HEK293 (cell line): Measurements from ENCODE around the gene ZNF275.

Source experiments
- CTCF ChIA-PET: fragments of 350-600 bp; formaldehyde crosslinking; extraction: SDS; loops from one replicate; lab custom pipeline; 2021; ENCODE audit warnings: antibody characterized with exemption; lab: Yijun Ruan, JAX
- POLR2A ChIA-PET: fragments of 300-600 bp; formaldehyde crosslinking; extraction: SDS; loops from one replicate; lab custom pipeline; 2020; ENCODE audit warnings: antibody characterized with exemption, inconsistent platforms; lab: Yijun Ruan, JAX
- H3K27ac ChIP-seq: fragments of 200-500 bp; sonication (Bioruptor generic); 2 replicates; pipeline ENCODE4 v1.5.1; 2014; ENCODE audit warnings: low read depth, low read length, control low read depth, inconsistent platforms; ENCODE audit errors: extremely low read depth
- H3K36me3 ChIP-seq, 2 experiments: fragments of 200-500 bp in 1 of 2; sonication (Bioruptor generic) in 1 of 2; 1 replicate in 1 of 2; 2 replicates in 1 of 2; pipeline ENCODE4 v1.5.1; 2014 to 2017; ENCODE audit warnings: inconsistent platforms in 2 of 2, low read length in 2 of 2; ENCODE audit not compliant: control insufficient read depth in 2 of 2, insufficient read depth in 1 of 2
- H3K4me1 ChIP-seq: fragments of 200-500 bp; sonication (Bioruptor generic); 2 replicates; pipeline ENCODE4 v1.5.1; 2014; ENCODE audit warnings: mild to moderate bottlenecking, low read length, inconsistent platforms; ENCODE audit not compliant: control insufficient read depth, insufficient read depth
- H3K4me3 ChIP-seq: 2 replicates; pipeline ENCODE4 v1.5.1; 2011; ENCODE audit warnings: low read depth, mild to moderate bottlenecking, control low read depth, low read length, moderate library complexity
- H3K9me3 ChIP-seq: fragments of 200-500 bp; sonication (Bioruptor generic); 2 replicates; pipeline ENCODE4 v1.5.1; 2014; ENCODE audit warnings: low read depth, low read length, inconsistent platforms; ENCODE audit not compliant: control insufficient read depth, insufficient read depth
- GFI1B ChIP-seq: fragments of 450-650 bp; formaldehyde crosslinking; IDR thresholded peaks from 2 replicates; pipeline ENCODE4 v1.5.1; 2016; ENCODE audit warnings: missing biosample characterization, missing genetic modification characterization
- GLI4 ChIP-seq: fragments of 450-650 bp; formaldehyde crosslinking; IDR thresholded peaks from 2 replicates; pipeline ENCODE4 v1.5.1; 2016; ENCODE audit warnings: missing biosample characterization, missing genetic modification characterization
- KLF1 ChIP-seq: fragments of 450-650 bp; formaldehyde crosslinking; IDR thresholded peaks from 2 replicates; pipeline ENCODE4 v1.5.1; 2016; ENCODE audit warnings: missing biosample characterization, missing genetic modification characterization
- KLF10 ChIP-seq: fragments of 450-650 bp; IDR thresholded peaks from 2 replicates; pipeline ENCODE4 v1.5.1; 2018; ENCODE audit warnings: missing biosample characterization, mild to moderate bottlenecking, missing genetic modification characterization
- KLF7 ChIP-seq: fragments of 450-650 bp; formaldehyde crosslinking; IDR thresholded peaks from 2 replicates; pipeline ENCODE4 v1.5.1; 2016; ENCODE audit warnings: missing biosample characterization, missing genetic modification characterization, borderline replicate concordance
- PRDM1 ChIP-seq: fragments of 450-650 bp; formaldehyde crosslinking; IDR thresholded peaks from 2 replicates; pipeline ENCODE4; 2016; ENCODE audit warnings: missing biosample characterization, missing genetic modification characterization
- YY2 ChIP-seq: fragments of 450-650 bp; formaldehyde crosslinking; IDR thresholded peaks from 2 replicates; pipeline ENCODE4 v1.5.1; 2016; ENCODE audit warnings: missing biosample characterization, missing genetic modification characterization
- ZBTB48 ChIP-seq: fragments of 450-650 bp; formaldehyde crosslinking; IDR thresholded peaks from 2 replicates; pipeline ENCODE4 v1.5.1; 2016; ENCODE audit warnings: missing biosample characterization, missing genetic modification characterization
- ZFHX2 ChIP-seq: fragments of 450-650 bp; formaldehyde crosslinking; conservative IDR thresholded peaks from 2 replicates; pipeline ENCODE4 v1.5.1; 2016; ENCODE audit warnings: missing biosample characterization, missing genetic modification characterization
- ZFP69B ChIP-seq: fragments of 450-650 bp; formaldehyde crosslinking; IDR thresholded peaks from 2 replicates; pipeline ENCODE4 v1.5.1; 2016; ENCODE audit warnings: missing biosample characterization, missing genetic modification characterization
- ZNF138 ChIP-seq: fragments of 450-650 bp; formaldehyde crosslinking; IDR thresholded peaks from 2 replicates; pipeline ENCODE4 v1.5.1; 2016; ENCODE audit warnings: missing biosample characterization, missing genetic modification characterization, borderline replicate concordance
- ZNF19 ChIP-seq: fragments of 450-650 bp; formaldehyde crosslinking; IDR thresholded peaks from 2 replicates; pipeline ENCODE4; 2016; ENCODE audit warnings: missing biosample characterization, missing genetic modification characterization, low read depth
- ZNF274 ChIP-seq, 2 experiments: fragments of 200-500 bp in 1 of 2; fragments of 450-650 bp in 1 of 2; sonication (Bioruptor generic) in 1 of 2; formaldehyde crosslinking in 1 of 2; IDR thresholded peaks; 2 replicates each; pipeline versions ENCODE4 v1.5.1 to v1.6.1; 2014 to 2016; ENCODE audit warnings: borderline replicate concordance in 1 of 2, inconsistent platforms in 1 of 2, low read length in 1 of 2, missing biosample characterization in 1 of 2, missing genetic modification characterization in 1 of 2
- ZNF426 ChIP-seq: fragments of 450-650 bp; formaldehyde crosslinking; IDR thresholded peaks from 2 replicates; pipeline ENCODE4 v1.5.1; 2017; ENCODE audit warnings: missing biosample characterization, missing genetic modification characterization, mild to moderate bottlenecking, inconsistent platforms, moderate library complexity
- ZNF521 ChIP-seq: fragments of 450-650 bp; formaldehyde crosslinking; IDR thresholded peaks from 2 replicates; pipeline ENCODE4 v1.5.1; 2017; ENCODE audit warnings: missing biosample characterization, mild to moderate bottlenecking, missing genetic modification characterization
- ZNF585B ChIP-seq: fragments of 450-650 bp; formaldehyde crosslinking; IDR thresholded peaks from 2 replicates; pipeline ENCODE4 v1.5.1; 2016; ENCODE audit warnings: missing biosample characterization, missing genetic modification characterization
- ZNF830 ChIP-seq: fragments of 450-650 bp; IDR thresholded peaks from 2 replicates; pipeline ENCODE4 v1.5.0; 2018; ENCODE audit warnings: missing biosample characterization, missing genetic modification characterization, low read depth, mild to moderate bottlenecking, moderate library complexity
- TF ChIP-seq, protein P1 (sequence below): fragments of 450-650 bp; IDR thresholded peaks from 2 replicates; pipeline ENCODE4 v1.5.1; 2018; ENCODE audit warnings: missing biosample characterization, mild to moderate bottlenecking, missing genetic modification characterization
- TF ChIP-seq, protein P2 (sequence below): fragments of 450-650 bp; formaldehyde crosslinking; IDR thresholded peaks from 2 replicates; pipeline ENCODE4 v1.5.1; 2016; ENCODE audit warnings: missing biosample characterization, missing genetic modification characterization
- TF ChIP-seq, protein P3 (sequence below): fragments of 450-650 bp; formaldehyde crosslinking; IDR thresholded peaks from 2 replicates; pipeline ENCODE4 v1.5.1; 2017; ENCODE audit warnings: missing biosample characterization, missing genetic modification characterization
- TF ChIP-seq, protein P4 (sequence below): fragments of 450-650 bp; formaldehyde crosslinking; conservative IDR thresholded peaks from 2 replicates; pipeline ENCODE4 v1.5.1; 2016; ENCODE audit warnings: low read depth, missing biosample characterization, missing genetic modification characterization

The ZNF275 gene

DNA sequence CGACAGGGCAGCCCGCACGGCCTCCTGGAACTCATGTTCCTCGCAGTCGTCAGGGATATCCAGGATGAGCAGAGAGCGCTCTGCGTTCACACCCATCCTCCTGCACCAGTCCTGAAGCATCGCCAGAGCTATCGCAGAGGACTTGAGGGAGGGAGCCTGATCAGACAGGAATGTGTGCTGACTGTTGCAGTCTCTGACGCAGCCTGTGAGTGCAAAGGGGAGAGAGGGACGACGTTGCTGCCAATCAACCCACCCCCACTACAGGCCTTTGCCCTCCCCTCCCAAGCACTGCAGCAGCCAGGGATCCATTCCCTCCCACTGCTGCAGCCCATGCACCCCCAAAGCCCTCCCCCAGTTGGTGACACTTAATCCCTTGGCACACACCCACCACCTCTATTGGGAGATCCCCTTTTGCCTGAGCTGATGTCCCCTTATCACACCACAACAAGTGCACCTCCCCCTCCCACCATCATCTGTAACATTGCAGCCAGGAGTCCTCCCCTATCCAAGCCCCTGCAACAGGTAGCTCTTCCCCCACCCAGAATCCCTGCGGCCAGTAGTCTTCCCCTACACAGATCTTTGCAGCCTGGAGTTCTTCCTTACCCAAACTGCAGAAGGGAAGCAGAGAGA is 13.3 kb upstream of the ZNF275 start (continued):
- no peak for TF ChIP-seq ZNF19 (tag by site-specific recombination)
- no peak for TF ChIP-seq KLF7 (tag by site-specific recombination)
- TF ChIP-seq ZFHX2 (tag by site-specific recombination) = peak; percentile 83
- TF ChIP-seq, protein P1, sequence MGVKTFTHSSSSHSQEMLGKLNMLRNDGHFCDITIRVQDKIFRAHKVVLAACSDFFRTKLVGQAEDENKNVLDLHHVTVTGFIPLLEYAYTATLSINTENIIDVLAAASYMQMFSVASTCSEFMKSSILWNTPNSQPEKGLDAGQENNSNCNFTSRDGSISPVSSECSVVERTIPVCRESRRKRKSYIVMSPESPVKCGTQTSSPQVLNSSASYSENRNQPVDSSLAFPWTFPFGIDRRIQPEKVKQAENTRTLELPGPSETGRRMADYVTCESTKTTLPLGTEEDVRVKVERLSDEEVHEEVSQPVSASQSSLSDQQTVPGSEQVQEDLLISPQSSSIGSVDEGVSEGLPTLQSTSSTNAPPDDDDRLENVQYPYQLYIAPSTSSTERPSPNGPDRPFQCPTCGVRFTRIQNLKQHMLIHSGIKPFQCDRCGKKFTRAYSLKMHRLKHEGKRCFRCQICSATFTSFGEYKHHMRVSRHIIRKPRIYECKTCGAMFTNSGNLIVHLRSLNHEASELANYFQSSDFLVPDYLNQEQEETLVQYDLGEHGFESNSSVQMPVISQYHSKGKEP (tag by site-specific recombination) = no peak
- no peak for TF ChIP-seq ZNF830 (tag by site-specific recombination)
- no peak for TF ChIP-seq GLI4 (tag by site-specific recombination)

DNA sequence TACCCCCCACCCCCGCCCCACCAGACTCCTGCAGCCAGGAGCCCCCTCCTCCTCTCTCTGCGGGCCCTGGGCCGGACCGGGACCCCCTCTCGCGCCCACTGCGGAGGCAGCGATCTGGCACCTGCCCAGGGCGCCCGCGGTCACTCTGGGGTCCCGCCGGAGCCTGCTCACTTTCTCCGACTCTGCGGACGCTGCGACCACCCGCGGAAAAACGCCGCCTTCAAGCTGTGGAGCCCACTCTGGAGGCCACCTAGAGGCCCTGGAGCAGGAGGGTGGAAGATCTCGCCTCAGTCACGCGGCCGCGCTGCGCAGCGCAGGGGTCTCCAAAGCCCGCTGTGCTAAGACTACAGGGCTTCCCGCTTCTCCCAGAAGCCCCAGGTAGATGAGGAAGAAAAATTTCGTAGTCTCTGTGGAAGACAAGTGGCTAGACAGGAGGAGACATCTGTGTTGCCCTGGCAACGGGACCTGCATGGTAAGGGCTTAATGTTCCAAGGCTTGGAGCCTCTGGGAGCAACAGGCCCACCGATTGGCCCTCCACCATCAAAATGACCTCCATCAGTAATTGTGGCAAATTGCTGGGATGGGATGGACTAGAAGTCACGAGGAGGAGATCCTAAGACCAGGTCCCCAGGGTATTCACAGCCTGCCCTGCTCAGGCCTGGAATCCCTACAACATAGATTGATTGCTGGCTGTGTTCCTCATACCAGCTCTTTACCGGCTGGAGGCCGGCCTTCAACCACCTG is 12.4 kb upstream of the ZNF275 start, which contains the start of gene PNMA6F:
PNMA6F (minus strand) TSS at position 387 of the 744 bp plus-strand sequence. CDS start 1,093 bp downstream, outside the sequence.
- no peaks in the 10 kb centered on the region for H3K36me3 ChIP-seq
- H3K9me3 ChIP-seq = no peaks in the 10 kb centered on the region
- no peak within 1 kb of the TSS for H3K27ac ChIP-seq
- no peak within 1 kb of the TSS for H3K4me3 ChIP-seq
- ChIA-PET POLR2A (no interaction called here), CTCF (no interaction called here)
- TF ChIP-seq YY2 = no peak
- no peak for TF ChIP-seq KLF10
- no peak for TF ChIP-seq KLF1
- TF ChIP-seq ZNF585B (tag by site-specific recombination) = no peak
- no peak for TF ChIP-seq ZNF274 (IDR thresholded peaks at IDR 0.05; ENCODE audit: low read length)
- no peak for TF ChIP-seq ZNF274 (tag by site-specific recombination; IDR thresholded peaks at IDR 0.05; ENCODE audit: borderline replicate concordance)
- no peak for TF ChIP-seq GFI1B (tag by site-specific recombination)
- TF ChIP-seq ZNF521 = no peak
- TF ChIP-seq, protein P2, sequence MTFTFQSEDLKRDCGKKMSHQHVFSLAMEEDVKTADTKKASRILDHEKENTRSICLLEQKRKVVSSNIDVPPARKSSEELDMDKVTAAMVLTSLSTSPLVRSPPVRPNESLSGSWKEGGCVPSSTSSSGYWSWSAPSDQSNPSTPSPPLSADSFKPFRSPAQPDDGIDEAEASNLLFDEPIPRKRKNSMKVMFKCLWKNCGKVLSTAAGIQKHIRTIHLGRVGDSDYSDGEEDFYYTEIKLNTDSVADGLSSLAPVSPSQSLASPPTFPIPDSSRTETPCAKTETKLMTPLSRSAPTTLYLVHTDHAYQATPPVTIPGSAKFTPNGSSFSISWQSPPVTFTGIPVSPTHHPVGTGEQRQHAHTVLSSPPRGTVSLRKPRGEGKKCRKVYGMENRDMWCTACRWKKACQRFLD (tag by site-specific recombination) = no peak
- no peak for TF ChIP-seq ZNF138 (tag by site-specific recombination)
- TF ChIP-seq, protein P3, sequence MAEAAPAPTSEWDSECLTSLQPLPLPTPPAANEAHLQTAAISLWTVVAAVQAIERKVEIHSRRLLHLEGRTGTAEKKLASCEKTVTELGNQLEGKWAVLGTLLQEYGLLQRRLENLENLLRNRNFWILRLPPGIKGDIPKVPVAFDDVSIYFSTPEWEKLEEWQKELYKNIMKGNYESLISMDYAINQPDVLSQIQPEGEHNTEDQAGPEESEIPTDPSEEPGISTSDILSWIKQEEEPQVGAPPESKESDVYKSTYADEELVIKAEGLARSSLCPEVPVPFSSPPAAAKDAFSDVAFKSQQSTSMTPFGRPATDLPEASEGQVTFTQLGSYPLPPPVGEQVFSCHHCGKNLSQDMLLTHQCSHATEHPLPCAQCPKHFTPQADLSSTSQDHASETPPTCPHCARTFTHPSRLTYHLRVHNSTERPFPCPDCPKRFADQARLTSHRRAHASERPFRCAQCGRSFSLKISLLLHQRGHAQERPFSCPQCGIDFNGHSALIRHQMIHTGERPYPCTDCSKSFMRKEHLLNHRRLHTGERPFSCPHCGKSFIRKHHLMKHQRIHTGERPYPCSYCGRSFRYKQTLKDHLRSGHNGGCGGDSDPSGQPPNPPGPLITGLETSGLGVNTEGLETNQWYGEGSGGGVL (tag by site-specific recombination) = no peak
- TF ChIP-seq, protein P4, sequence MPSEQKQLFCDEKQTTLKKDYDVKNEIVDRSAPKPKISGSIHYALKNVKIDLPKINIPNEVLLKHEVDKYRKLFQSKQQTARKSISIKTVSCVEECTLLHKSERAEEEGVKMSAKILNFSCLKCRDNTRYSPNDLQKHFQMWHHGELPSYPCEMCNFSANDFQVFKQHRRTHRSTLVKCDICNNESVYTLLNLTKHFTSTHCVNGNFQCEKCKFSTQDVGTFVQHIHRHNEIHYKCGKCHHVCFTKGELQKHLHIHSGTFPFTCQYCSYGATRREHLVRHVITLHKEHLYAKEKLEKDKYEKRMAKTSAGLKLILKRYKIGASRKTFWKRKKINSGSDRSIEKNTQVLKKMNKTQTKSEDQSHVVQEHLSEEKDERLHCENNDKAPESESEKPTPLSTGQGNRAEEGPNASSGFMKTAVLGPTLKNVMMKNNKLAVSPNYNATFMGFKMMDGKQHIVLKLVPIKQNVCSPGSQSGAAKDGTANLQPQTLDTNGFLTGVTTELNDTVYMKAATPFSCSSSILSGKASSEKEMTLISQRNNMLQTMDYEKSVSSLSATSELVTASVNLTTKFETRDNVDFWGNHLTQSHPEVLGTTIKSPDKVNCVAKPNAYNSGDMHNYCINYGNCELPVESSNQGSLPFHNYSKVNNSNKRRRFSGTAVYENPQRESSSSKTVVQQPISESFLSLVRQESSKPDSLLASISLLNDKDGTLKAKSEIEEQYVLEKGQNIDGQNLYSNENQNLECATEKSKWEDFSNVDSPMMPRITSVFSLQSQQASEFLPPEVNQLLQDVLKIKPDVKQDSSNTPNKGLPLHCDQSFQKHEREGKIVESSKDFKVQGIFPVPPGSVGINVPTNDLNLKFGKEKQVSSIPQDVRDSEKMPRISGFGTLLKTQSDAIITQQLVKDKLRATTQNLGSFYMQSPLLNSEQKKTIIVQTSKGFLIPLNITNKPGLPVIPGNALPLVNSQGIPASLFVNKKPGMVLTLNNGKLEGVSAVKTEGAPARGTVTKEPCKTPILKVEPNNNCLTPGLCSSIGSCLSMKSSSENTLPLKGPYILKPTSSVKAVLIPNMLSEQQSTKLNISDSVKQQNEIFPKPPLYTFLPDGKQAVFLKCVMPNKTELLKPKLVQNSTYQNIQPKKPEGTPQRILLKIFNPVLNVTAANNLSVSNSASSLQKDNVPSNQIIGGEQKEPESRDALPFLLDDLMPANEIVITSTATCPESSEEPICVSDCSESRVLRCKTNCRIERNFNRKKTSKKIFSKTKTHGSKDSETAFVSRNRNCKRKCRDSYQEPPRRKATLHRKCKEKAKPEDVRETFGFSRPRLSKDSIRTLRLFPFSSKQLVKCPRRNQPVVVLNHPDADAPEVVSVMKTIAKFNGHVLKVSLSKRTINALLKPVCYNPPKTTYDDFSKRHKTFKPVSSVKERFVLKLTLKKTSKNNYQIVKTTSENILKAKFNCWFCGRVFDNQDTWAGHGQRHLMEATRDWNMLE (tag by site-specific recombination) = no peak
- TF ChIP-seq PRDM1 (tag by site-specific recombination) = no peak
- TF ChIP-seq ZNF426 (tag by site-specific recombination) = no peak
- TF ChIP-seq ZFP69B (tag by site-specific recombination) = no peak
- no peak for TF ChIP-seq ZBTB48
- H3K4me1 ChIP-seq = no peaks in the 10 kb centered on the region
